ENCODE data around the gene ANP32E.
A peak's percentile ranks its signal among the peaks of the same experiment; 100 is the strongest.
"Not testable (repeated sequence)": the region's sequence is repeated elsewhere in the genome, so short reads cannot be mapped to it uniquely, and the experiment has no call there.

The ANP32E gene

DNA sequence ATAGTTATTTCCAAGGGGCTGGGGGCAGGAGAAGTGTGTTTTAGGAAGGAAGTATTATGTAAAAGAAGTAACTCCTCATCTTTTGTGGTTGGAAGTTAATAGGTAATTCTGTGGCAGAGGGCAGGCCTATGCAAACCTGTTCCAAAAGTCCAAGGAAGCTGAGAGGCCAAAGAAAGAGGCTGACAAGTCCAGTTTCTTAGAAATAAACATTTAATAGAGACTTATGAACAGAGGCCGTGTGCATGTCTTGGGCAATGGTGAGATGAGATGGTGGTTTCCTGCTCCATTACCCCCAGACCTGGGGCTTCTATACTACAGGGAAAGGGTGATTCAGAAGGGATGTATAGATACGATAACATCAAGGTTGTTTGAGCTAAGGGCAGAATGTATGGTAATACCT lies 14.0 kb upstream of the ANP32E start:
- peak overlapping the region in 2 of 3 experiments; percentile 23 to 88 for H3K27ac Mint-ChIP-seq
- no peaks in the 10 kb centered on the region for H3K4me1 Mint-ChIP-seq
- H3K27me3 Mint-ChIP-seq (ENCODE audit: low read depth) = no peaks in the 10 kb centered on the region
- H3K4me3 Mint-ChIP-seq = no peak overlapping the region
- TF ChIP-seq, protein P1, sequence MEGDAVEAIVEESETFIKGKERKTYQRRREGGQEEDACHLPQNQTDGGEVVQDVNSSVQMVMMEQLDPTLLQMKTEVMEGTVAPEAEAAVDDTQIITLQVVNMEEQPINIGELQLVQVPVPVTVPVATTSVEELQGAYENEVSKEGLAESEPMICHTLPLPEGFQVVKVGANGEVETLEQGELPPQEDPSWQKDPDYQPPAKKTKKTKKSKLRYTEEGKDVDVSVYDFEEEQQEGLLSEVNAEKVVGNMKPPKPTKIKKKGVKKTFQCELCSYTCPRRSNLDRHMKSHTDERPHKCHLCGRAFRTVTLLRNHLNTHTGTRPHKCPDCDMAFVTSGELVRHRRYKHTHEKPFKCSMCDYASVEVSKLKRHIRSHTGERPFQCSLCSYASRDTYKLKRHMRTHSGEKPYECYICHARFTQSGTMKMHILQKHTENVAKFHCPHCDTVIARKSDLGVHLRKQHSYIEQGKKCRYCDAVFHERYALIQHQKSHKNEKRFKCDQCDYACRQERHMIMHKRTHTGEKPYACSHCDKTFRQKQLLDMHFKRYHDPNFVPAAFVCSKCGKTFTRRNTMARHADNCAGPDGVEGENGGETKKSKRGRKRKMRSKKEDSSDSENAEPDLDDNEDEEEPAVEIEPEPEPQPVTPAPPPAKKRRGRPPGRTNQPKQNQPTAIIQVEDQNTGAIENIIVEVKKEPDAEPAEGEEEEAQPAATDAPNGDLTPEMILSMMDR (IDR thresholded peaks at IDR 0.05; ENCODE audit: unreplicated experiment in 3 of 3) = no peak
- no peaks in the 10 kb centered on the region for H3K9me3 Mint-ChIP-seq
- no peaks in the 10 kb centered on the region for H3K36me3 Mint-ChIP-seq (ENCODE audit: low read depth)

- Mint-ChIP-seq H3K27me3 (ENCODE audit: low read depth) (peaks cover 3% of the 10 kb centered on the region), H3K4me3 (no peak overlapping the region), H3K27ac (no peak overlapping the region), H3K9me3 (no peaks in the 10 kb centered on the region), H3K4me1 (no peaks in the 10 kb centered on the region), H3K36me3 (ENCODE audit: low read depth) (no peaks in the 10 kb centered on the region)
- TF ChIP-seq, protein P1 (IDR thresholded peaks at IDR 0.05; ENCODE audit: unreplicated experiment in 3 of 3) = no peak
These were observed 7.1 kb upstream of the ANP32E start for GRCh38 chr1:150243003-150243402.

- Mint-ChIP-seq H3K27me3 (ENCODE audit: low read depth) (peaks cover 3% of the 10 kb centered on the region), H3K9me3 (no peaks in the 10 kb centered on the region), H3K27ac (no peak overlapping the region), H3K4me1 (peaks cover 22% of the 10 kb centered on the region), H3K4me3 (peak overlapping the region in 2 of 3 experiments; percentile 6 to 29), H3K36me3 (ENCODE audit: low read depth) (no peaks in the 10 kb centered on the region)
- TF ChIP-seq, protein P1 (IDR thresholded peaks at IDR 0.05; ENCODE audit: unreplicated experiment in 3 of 3) = no peak
These were observed 1.8 kb upstream of the ANP32E start for GRCh38 chr1:150237746-150238145.

- not testable (repeated sequence) for H3K27ac Mint-ChIP-seq; H3K36me3 Mint-ChIP-seq (ENCODE audit: low read depth); H3K27me3 Mint-ChIP-seq (ENCODE audit: low read depth); H3K4me3 Mint-ChIP-seq; H3K9me3 Mint-ChIP-seq
- peaks cover 22% of the 10 kb centered on the region for H3K4me1 Mint-ChIP-seq
These were observed 1.3 kb upstream of the ANP32E start for GRCh38 chr1:150237176-150237575.

DNA sequence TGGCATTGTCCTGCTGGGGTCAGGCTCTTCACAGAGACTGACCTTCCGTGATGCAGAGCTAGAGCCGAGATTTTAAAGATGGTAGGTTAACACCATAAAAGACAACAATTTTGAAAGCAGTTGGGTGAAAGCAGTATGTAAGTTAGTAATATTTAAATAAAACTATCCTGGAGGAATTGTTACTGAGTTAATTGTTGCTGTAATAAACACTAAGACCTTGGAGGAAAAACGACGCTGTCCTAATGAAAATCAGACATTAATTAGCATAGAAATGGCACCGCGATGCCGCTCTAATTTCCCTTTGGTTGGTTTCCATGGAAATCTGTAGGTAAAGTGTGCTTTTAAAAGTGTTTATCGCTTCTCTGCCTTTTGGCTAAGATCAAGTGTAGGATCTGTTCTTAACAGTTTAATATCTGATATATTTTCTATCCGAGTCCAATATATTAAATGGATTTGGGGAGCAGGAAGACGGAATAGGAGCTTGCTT lies 745 bp upstream of the ANP32E start:
- H3K4me1 Mint-ChIP-seq = peaks cover 22% of the 10 kb centered on the region

GRCh38 chr1:150235294-150235851 lies 539 bp downstream of the ANP32E start:
- peak overlapping the region in 1 of 3 experiments; percentile 95 for H3K27ac Mint-ChIP-seq
- H3K4me3 Mint-ChIP-seq = no peak overlapping the region
- H3K27me3 Mint-ChIP-seq (ENCODE audit: low read depth) = no peaks in the 10 kb centered on the region
- peaks cover 5% of the 10 kb centered on the region for H3K36me3 Mint-ChIP-seq (ENCODE audit: low read depth)
- no peaks in the 10 kb centered on the region for H3K9me3 Mint-ChIP-seq
- peaks cover 22% of the 10 kb centered on the region for H3K4me1 Mint-ChIP-seq
- TF ChIP-seq, protein P1 (IDR thresholded peaks at IDR 0.05; ENCODE audit: unreplicated experiment in 3 of 3) = no peak

More for the DNA sequence above, 745 bp upstream of the ANP32E start:
- no peaks in the 10 kb centered on the region for H3K9me3 Mint-ChIP-seq
- no peak overlapping the region for H3K4me3 Mint-ChIP-seq
- TF ChIP-seq, protein P1 (IDR thresholded peaks at IDR 0.05; ENCODE audit: unreplicated experiment in 3 of 3) = no peak
- H3K36me3 Mint-ChIP-seq (ENCODE audit: low read depth) = no peaks in the 10 kb centered on the region
- no peak overlapping the region for H3K27ac Mint-ChIP-seq
- peaks cover 3% of the 10 kb centered on the region for H3K27me3 Mint-ChIP-seq (ENCODE audit: low read depth)
